ENCODE data around the gene CLNK. TPM values are rescaled to one million over a fixed set of nuclear protein-coding genes. Genes with fewer than 3 reads are reported as not detected.
A peak's percentile ranks its signal among the peaks of the same experiment; 100 is the strongest.

Gene CLNK
- total and polyA plus RNA-seq, 2 donors (not counting 1 experiment from before 2014, with no cell fraction given) = 0.57 to 0.75 TPM

GRCh38 chr4:10577508-10578426 lies 106.8 kb downstream of the CLNK start:
- POLR2A ChIA-PET = no interaction called here
- intact Hi-C loops (cut with micrococcal nuclease) = no loop called here

More at GRCh38 chr4:10577508-10578426, 106.8 kb downstream of the CLNK start:
- Histone ChIP-seq H3K27me3 (replicated peaks in 1 of 4; ENCODE audit: control extremely low read depth in 1 of 4, control insufficient read depth in 3 of 4, insufficient read depth in 4 of 4, low read length in 3 of 4) (no peaks in the 10 kb centered on the region), H3K4me3 (ENCODE audit: control extremely low read depth in 1 of 5, extremely low read depth in 1 of 5, insufficient read depth in 1 of 5, low read depth in 2 of 5, low read length in 4 of 5) (no peak overlapping the region), H3K79me2 (ENCODE audit: control insufficient read depth, insufficient read depth, low read length) (no peaks in the 10 kb centered on the region), H2AFZ (ENCODE audit: insufficient read depth, low read depth, low read length, poor library complexity, severe bottlenecking) (peak overlapping the region; percentile 38), H3K9ac (ENCODE audit: low read length) (no peak overlapping the region), H3K9me3 (ENCODE audit: control extremely low read depth in 1 of 3, control insufficient read depth in 2 of 3, insufficient read depth in 1 of 3, low read length in 2 of 3) (no peaks in the 10 kb centered on the region), H3K27ac (ENCODE audit: low read length in 2 of 2) (peak overlapping the region in 1 of 2 donors; percentile 35), H3K4me1 (ENCODE audit: control insufficient read depth in 2 of 2, insufficient read depth in 2 of 2, low read length in 2 of 2) (peaks cover 6 to 24% of the 10 kb centered on the region in 2 donors), H4K20me1 (ENCODE audit: control insufficient read depth, insufficient read depth, low read length, poor library complexity, severe bottlenecking) (no peaks in the 10 kb centered on the region), H3K36me3 (replicated peaks in 1 of 2; ENCODE audit: control extremely low read depth in 1 of 2, control insufficient read depth in 1 of 2, extremely low read depth in 1 of 2, insufficient read depth in 2 of 2, low read length in 1 of 2) (no peaks in the 10 kb centered on the region), H3K4me2 (replicated peaks; ENCODE audit: low read depth, low read length, poor library complexity, severe bottlenecking) (peak overlapping the region; percentile 52)
- peaks cover 5% of the 10 kb centered on the region for H3K27me3 Mint-ChIP-seq
- WGBS (ENCODE audit: insufficient coverage) = 89% methylated on average over 3 of the region's 11 CpGs
- H3K27ac Mint-ChIP-seq = no peak overlapping the region
- TF ChIP-seq CTCF (IDR thresholded peaks at IDR 0.05) (no peak), EZH2 (IDR thresholded peaks at IDR 0.05; ENCODE audit: borderline replicate concordance, insufficient read depth, low read depth, low read length, poor library complexity, severe bottlenecking) (no peak)
- no peak for DNase-seq
- H3K4me1 Mint-ChIP-seq = peaks cover 26% of the 10 kb centered on the region
- no peak overlapping the region for H3K4me3 Mint-ChIP-seq
- no peaks in the 10 kb centered on the region for H3K9me3 Mint-ChIP-seq (ENCODE audit: insufficient read depth)
- CTCF ChIA-PET = interaction anchor here (0.9 to 2.0 kb wide), 3 partner anchors 22 to 851 kb away, joined by 3 to 9 read pairs (median 4); no protein-coding TSS in a partner anchor
- ATAC-seq (ENCODE audit: low read depth) = no peak

Data from B cell (primary cell).